Endothelial cell of umbilical vein (primary cell): Measurements from ENCODE around the gene UQCRC1. TPM values are rescaled to one million over a fixed set of nuclear protein-coding genes. Genes with fewer than 3 reads are reported as not detected.

ENCODE experiments used
- Bru-seq: library from RNA; stranded (reverse); fragments of 400-500 nt; gene quantifications from one replicate; lab custom pipeline; 2021; lab: Mats Ljungman, UMichigan
- BruChase-seq, 2 experiments: library from RNA; stranded (reverse); fragments of 400-500 nt; gene quantifications; one replicate each; lab custom pipeline; 2021; lab: Mats Ljungman, UMichigan
- BruUV-seq: library from RNA; stranded (reverse); fragments of 400-500 nt; replicated peaks from 2 replicates; lab custom pipeline; 2021; lab: Mats Ljungman, UMichigan
- CTCF ChIA-PET: fragments of 300-600, 350-600 bp; sonication (Branson Sonifier 250); formaldehyde crosslinking; loops from one replicate; lab custom pipeline; 2021; ENCODE audit warnings: antibody characterized with exemption, inconsistent platforms; lab: Charles Lee
- POLR2A ChIA-PET: fragments of 300-600, 350-600 bp; sonication (Branson Sonifier 250); formaldehyde crosslinking; loops from one replicate; lab custom pipeline; 2021; ENCODE audit warnings: antibody characterized with exemption, inconsistent platforms; lab: Charles Lee
- DNase-seq: peaks from one replicate; pipeline ENCODE4 v3.0.0-alpha.2; 2011; ENCODE audit warnings: low read depth, low spot score
- FAIRE-seq: peaks from 2 replicates; lab custom pipeline; 2011; peaks lifted over from hg19 to GRCh38; lab: Jason Lieb, UNC
- H2AFZ ChIP-seq: 2 replicates; pipeline ENCODE4 v1.6.0; 2012; ENCODE audit warnings: low read depth, low read length, control low read depth, inconsistent platforms
- H3K27ac ChIP-seq: 2 replicates; pipeline ENCODE4 v1.5.1; 2011; ENCODE audit warnings: low read depth, mild to moderate bottlenecking, control low read depth, low read length, moderate library complexity; ENCODE audit not compliant: insufficient read depth
- H3K27me3 ChIP-seq, 2 experiments: 2 replicates each; pipeline versions ENCODE4 v1.6.0 to v1.6.1; 2011; ENCODE audit warnings: low read length in 2 of 2, mixed read lengths in 1 of 2; ENCODE audit not compliant: control insufficient read depth in 2 of 2, insufficient read depth in 2 of 2
- H3K36me3 ChIP-seq, 2 experiments: 2 replicates in 1 of 2; 3 replicates in 1 of 2; pipeline ENCODE4 v1.5.1; 2011; ENCODE audit warnings: low read length in 2 of 2, mild to moderate bottlenecking in 1 of 2, moderate library complexity in 1 of 2; ENCODE audit not compliant: control insufficient read depth in 2 of 2, insufficient read depth in 2 of 2; ENCODE audit errors: extremely low read depth in 1 of 2
- H3K4me1 ChIP-seq: 3 replicates; pipeline ENCODE4 v1.5.1; 2011; ENCODE audit warnings: mild to moderate bottlenecking, low read length; ENCODE audit not compliant: control insufficient read depth, insufficient read depth; ENCODE audit errors: extremely low read depth
- H3K4me2 ChIP-seq: 2 replicates; pipeline ENCODE4 v1.6.1; 2011; ENCODE audit warnings: low read length, control low read depth, mixed read lengths; ENCODE audit not compliant: insufficient read depth
- H3K4me3 ChIP-seq, 3 experiments: fragments of 200-600 bp in 1 of 3; sonication (generic), shearing (Covaris generic) in 1 of 3; replicated peaks in 1 of 3; 2 replicates each; pipeline ENCODE4 v1.5.1; 2011 to 2016; ENCODE audit warnings: control low read depth in 3 of 3, low read length in 3 of 3, mild to moderate bottlenecking in 2 of 3, inconsistent platforms in 1 of 3, low read depth in 1 of 3, moderate library complexity in 1 of 3; ENCODE audit not compliant: insufficient read depth in 1 of 3
- H3K79me2 ChIP-seq: 2 replicates; pipeline ENCODE4 v1.6.0; 2012; ENCODE audit warnings: low read length, inconsistent platforms; ENCODE audit not compliant: control insufficient read depth, insufficient read depth
- H3K9ac ChIP-seq: replicated peaks from 2 replicates; pipeline ENCODE3; 2011; ENCODE audit warnings: low read length, control low read depth; ENCODE audit not compliant: insufficient read depth; ENCODE audit errors: extremely low read depth
- H3K9me1 ChIP-seq: replicated peaks from 3 replicates; pipeline ENCODE4 v1.6.0; 2011; ENCODE audit warnings: mild to moderate bottlenecking, low read length; ENCODE audit not compliant: control insufficient read depth, insufficient read depth; ENCODE audit errors: extremely low read depth
- H3K9me3 ChIP-seq: replicated peaks from 2 replicates; pipeline ENCODE4 v1.5.1; 2012; ENCODE audit warnings: low read length, inconsistent platforms; ENCODE audit not compliant: control insufficient read depth, insufficient read depth
- H4K20me1 ChIP-seq: replicated peaks from 2 replicates; pipeline ENCODE3; 2011; ENCODE audit warnings: mild to moderate bottlenecking, low read length; ENCODE audit not compliant: control insufficient read depth, insufficient read depth; ENCODE audit errors: extremely low read depth
- CTCF ChIP-seq, 2 donors: IDR thresholded peaks; 1 replicate in 1 of 2; 2 replicates in 1 of 2; pipeline ENCODE4 v1.5.1; 2011; ENCODE audit warnings: low read length in 2 of 2, mild to moderate bottlenecking in 2 of 2, moderate library complexity in 2 of 2, control low read depth in 1 of 2, inconsistent platforms in 1 of 2, low read depth in 1 of 2; ENCODE audit not compliant: insufficient read depth in 1 of 2; ENCODE audit errors: extremely low read depth in 1 of 2
- FOS ChIP-seq: IDR thresholded peaks from 2 replicates; pipeline ENCODE4 v1.6.1; 2011; ENCODE audit warnings: mild to moderate bottlenecking, low read length, moderate library complexity, borderline replicate concordance; ENCODE audit not compliant: insufficient read depth
- GATA2 ChIP-seq: IDR thresholded peaks from 2 replicates; pipeline ENCODE4 v1.7.0; 2011; ENCODE audit warnings: low read depth, mild to moderate bottlenecking, moderate library complexity, mixed read lengths, low read length; ENCODE audit not compliant: insufficient read length, insufficient read depth
- JUN ChIP-seq: IDR thresholded peaks from 2 replicates; pipeline ENCODE4 v1.6.1; 2011; ENCODE audit warnings: borderline replicate concordance, low read depth; ENCODE audit not compliant: insufficient read length, insufficient read depth
- POLR2A ChIP-seq: IDR thresholded peaks from 2 replicates; pipeline ENCODE4 v1.6.1; 2012; ENCODE audit warnings: low read depth, mild to moderate bottlenecking, control low read depth, low read length
- POLR2AphosphoS5 ChIP-seq: IDR thresholded peaks from 2 replicates; pipeline ENCODE4 v1.6.1; 2012; ENCODE audit warnings: low read depth, mild to moderate bottlenecking, control low read depth, low read length, moderate library complexity; ENCODE audit not compliant: insufficient read depth
- dilution Hi-C: fragments of 300-500 bp; cut with MboI; formaldehyde crosslinking; loops from one replicate; pipeline ENCODE4 v1.15.0; 2019; ENCODE audit warnings: low sequenced_read_pairs; ENCODE audit not compliant: extremely low pct_ligation_motif_present
- intact Hi-C: fragments of 100-400 bp; cut with micrococcal nuclease; formaldehyde crosslinking; loops from one replicate; pipeline ENCODE4 v1.10.0; 2022
- long read RNA-seq: library from polyadenylated mRNA; stranded (forward); transcript quantifications from one replicate; pipeline ENCODE4 v2.0.0, GENCODE V29; 2021
- polyA minus RNA-seq, 3 experiments: library from RNA; depleted of rRNA, polyadenylated mRNA; stranded (reverse); fragments of >200 nt; gene quantifications; 1 replicate in 1 of 3; 2 replicates in 2 of 3; pipeline ENCODE4 v1.2.3, GENCODE V29; 2011
- polyA plus RNA-seq, 4 experiments: library from polyadenylated mRNA; depleted of rRNA in 3 of 4; stranded (reverse) in 3 of 4; unstranded in 1 of 4; fragments of >200 nt; gene quantifications; 2 replicates each; pipeline versions ENCODE4 v1.2.1 to v1.2.3, GENCODE V29; 2011 to 2012; ENCODE audit warnings: missing spikeins in 1 of 4
- total RNA-seq: library from RNA; stranded (reverse); gene quantifications from 2 replicates; pipeline ENCODE4 v1.2.3, GENCODE V29; 2021

UQCRC1 gene
- 184 and 186 TPM in 2 replicates for total RNA-seq
- 415 and 427 TPM in 2 replicates for polyA plus RNA-seq
- polyA plus RNA-seq (2011; cell fraction: cytosol; rRNA removed): 307 and 337 TPM in 2 replicates
- 290 and 315 TPM in 2 replicates for polyA plus RNA-seq (2011; cell fraction: nucleus; rRNA removed)
- 171 and 242 TPM in 2 replicates for polyA plus RNA-seq (2012)
- polyA minus RNA-seq: 542 and 636 TPM in 2 replicates
- polyA minus RNA-seq (2011; cell fraction: cytosol; rRNA and poly(A)+ RNA removed): 468 TPM
- 79.8 and 86.9 TPM in 2 replicates for polyA minus RNA-seq (2011; cell fraction: nucleus; rRNA and poly(A)+ RNA removed)
- percentile 62 among the genes with signal in this experiment for Bru-seq, nascent RNA
- BruChase-seq, experiment 1, labeled RNA remaining after a 6-hour chase: percentile 90 among the genes with signal in this experiment
- percentile 71 among the genes with signal in this experiment for BruChase-seq, experiment 2, labeled RNA remaining after a 2-hour chase
- long read RNA-seq, transcript UQCRC1-201 (13 exons, 1,985 nt): major isoform, 794 of 909 reads
- long read RNA-seq, partial matches to known transcripts: 61 of 909 reads
- long read RNA-seq, other reads (novel, unspliced or antisense): 54 of 909 reads

- Histone ChIP-seq H3K79me2 (peaks cover 13% of the 10 kb centered on the region), H3K4me2 (peak within 1 kb of the TSS; percentile 87), H3K27me3 (no peaks in the 10 kb centered on the region), H4K20me1 (no peaks in the 10 kb centered on the region), H3K9ac (peak within 1 kb of the TSS; percentile 64), H3K4me1 (peaks cover 13% of the 10 kb centered on the region), H3K27ac (peak within 1 kb of the TSS; percentile 9), H3K9me3 (no peaks in the 10 kb centered on the region), H3K9me1 (no peaks in the 10 kb centered on the region), H3K36me3 (peaks cover 5 to 15% of the 10 kb centered on the region in 2 experiments), H3K4me3 (peak within 1 kb of the TSS; percentile 52 to 85 (median 73)), H2AFZ (peak within 1 kb of the TSS; percentile 83)
- FAIRE-seq (peak; percentile 98), DNase-seq (peak; percentile 96)
- CTCF ChIA-PET: interaction anchor here (0.5 to 2.0 kb wide), 9 partner anchors 15 to 336 kb away, joined by 3 to 11 read pairs (median 4); partner anchors contain the start of genes CELSR3 and SLC26A6
- intact Hi-C loops (loop anchor here (1.0 to 2.0 kb wide), 6 partner anchors 26 to 415 kb away; partner anchors contain the start of genes NCKIPSD, PFKFB4 and SLC26A6), dilution Hi-C loops (no loop called here)
- no TSS peak for BruUV-seq
- no peak for TF ChIP-seq GATA2
- no peak for TF ChIP-seq FOS
- TF ChIP-seq POLR2A: peak; percentile 96
- peak; percentile 97 for TF ChIP-seq POLR2AphosphoS5
- no peak for TF ChIP-seq JUN
- peak; percentile 52 to 84 for TF ChIP-seq CTCF (IDR thresholded peaks at IDR 0.05; ENCODE audit: extremely low read depth in 1 of 2, insufficient read depth in 1 of 2, low read depth in 1 of 2, low read length in 2 of 2)
- POLR2A ChIA-PET: no interaction called here
Observed at GRCh38 chr3:48609088-48610005, at the start of gene UQCRC1. Gene UQCRC1, minus strand, starts transcription at chr3:48609646. Its CDS starts 26 bp downstream, at chr3:48609620.
